ENCODE results near the gene TRIM31.
A peak's percentile ranks its signal among the peaks of the same experiment; 100 is the strongest.

TRIM31 gene

DNA sequence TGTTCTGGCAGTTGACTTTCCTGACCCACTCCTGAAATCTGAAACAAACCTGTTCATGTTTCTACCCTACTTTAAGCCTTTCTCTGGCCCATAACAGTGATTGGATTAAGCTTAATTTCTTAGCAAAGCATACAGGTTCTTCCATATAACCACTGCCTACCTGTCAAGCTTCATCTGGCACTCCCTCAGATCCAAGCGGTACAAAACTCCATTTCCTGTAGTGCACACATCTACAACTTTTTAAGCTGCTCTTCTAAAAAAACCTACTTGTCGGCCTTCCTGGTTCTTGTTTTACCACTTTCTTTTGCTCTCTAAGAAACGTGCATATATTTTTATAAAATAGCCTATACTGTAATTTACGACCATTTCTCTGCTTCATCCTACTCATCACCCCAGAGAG, 46.8 kb downstream of the TRIM31 start:
- Histone ChIP-seq H3K79me2 (ENCODE audit: control insufficient read depth, low read length) (peaks cover 40% of the 10 kb centered on the region), H3K36me3 (ENCODE audit: control insufficient read depth, low read length) (peaks cover 39% of the 10 kb centered on the region), H3K9me2 (replicated peaks; ENCODE audit: control insufficient read depth, low read length) (no peaks in the 10 kb centered on the region), H3K27ac (ENCODE audit: low read depth, low read length) (peak overlapping the region; percentile 79), H3K4me2 (ENCODE audit: low read length) (peak overlapping the region; percentile 68), H4K20me1 (ENCODE audit: control insufficient read depth, insufficient read depth, low read depth, low read length) (no peaks in the 10 kb centered on the region), H3K27me3 (ENCODE audit: control insufficient read depth, low read length) (no peaks in the 10 kb centered on the region), H3K4me3 (ENCODE audit: low read length) (peak overlapping the region; percentile 81), H3K4me1 (ENCODE audit: control insufficient read depth, low read length) (peaks cover 31% of the 10 kb centered on the region), H3K9me3 (ENCODE audit: control insufficient read depth, insufficient read depth, low read length) (no peaks in the 10 kb centered on the region), H3F3A (ENCODE audit: control insufficient read depth, insufficient read depth) (peaks cover 4% of the 10 kb centered on the region; the same call in 1 of the 2 replicates)
- no peak for TF ChIP-seq EZH2phosphoT487 (IDR thresholded peaks at IDR 0.05; ENCODE audit: borderline replicate concordance, low read length)
- TF ChIP-seq, protein P1, sequence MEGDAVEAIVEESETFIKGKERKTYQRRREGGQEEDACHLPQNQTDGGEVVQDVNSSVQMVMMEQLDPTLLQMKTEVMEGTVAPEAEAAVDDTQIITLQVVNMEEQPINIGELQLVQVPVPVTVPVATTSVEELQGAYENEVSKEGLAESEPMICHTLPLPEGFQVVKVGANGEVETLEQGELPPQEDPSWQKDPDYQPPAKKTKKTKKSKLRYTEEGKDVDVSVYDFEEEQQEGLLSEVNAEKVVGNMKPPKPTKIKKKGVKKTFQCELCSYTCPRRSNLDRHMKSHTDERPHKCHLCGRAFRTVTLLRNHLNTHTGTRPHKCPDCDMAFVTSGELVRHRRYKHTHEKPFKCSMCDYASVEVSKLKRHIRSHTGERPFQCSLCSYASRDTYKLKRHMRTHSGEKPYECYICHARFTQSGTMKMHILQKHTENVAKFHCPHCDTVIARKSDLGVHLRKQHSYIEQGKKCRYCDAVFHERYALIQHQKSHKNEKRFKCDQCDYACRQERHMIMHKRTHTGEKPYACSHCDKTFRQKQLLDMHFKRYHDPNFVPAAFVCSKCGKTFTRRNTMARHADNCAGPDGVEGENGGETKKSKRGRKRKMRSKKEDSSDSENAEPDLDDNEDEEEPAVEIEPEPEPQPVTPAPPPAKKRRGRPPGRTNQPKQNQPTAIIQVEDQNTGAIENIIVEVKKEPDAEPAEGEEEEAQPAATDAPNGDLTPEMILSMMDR (IDR thresholded peaks at IDR 0.05; ENCODE audit: low read depth, low read length, poor library complexity, severe bottlenecking), result no peak

DNA sequence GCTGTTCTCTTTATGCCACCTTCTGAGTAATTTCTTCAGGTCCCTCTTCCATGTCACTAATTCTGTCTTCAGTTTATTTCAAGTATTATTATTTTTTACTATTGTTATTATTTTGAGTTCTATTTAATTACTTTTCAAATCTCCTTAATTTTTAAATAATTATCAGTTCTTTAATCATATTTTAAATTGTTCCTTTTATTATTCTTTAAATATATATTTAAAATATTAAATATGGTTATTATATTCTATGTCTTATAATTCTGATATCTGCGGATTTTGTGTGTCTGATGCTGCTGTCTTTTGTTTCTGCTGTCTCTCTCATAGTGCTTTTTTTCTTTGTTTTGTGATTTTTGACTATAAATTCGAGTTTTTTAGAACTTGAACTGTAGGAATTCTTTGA, 49.6 kb downstream of the TRIM31 start:
- no peaks in the 10 kb centered on the region for H3K9me3 ChIP-seq (ENCODE audit: control insufficient read depth, insufficient read depth, low read length)
- H3F3A ChIP-seq (ENCODE audit: control insufficient read depth, insufficient read depth), result peaks cover 4% of the 10 kb centered on the region; the same call in 1 of the 2 replicates
- H3K79me2 ChIP-seq (ENCODE audit: control insufficient read depth, low read length), result peaks cover 56% of the 10 kb centered on the region
- TF ChIP-seq, protein P1 (IDR thresholded peaks at IDR 0.05; ENCODE audit: low read depth, low read length, poor library complexity, severe bottlenecking), result no peak
- no peaks in the 10 kb centered on the region for H4K20me1 ChIP-seq (ENCODE audit: control insufficient read depth, insufficient read depth, low read depth, low read length)
- H3K27ac ChIP-seq (ENCODE audit: low read depth, low read length), result no peak overlapping the region
- H3K9me2 ChIP-seq (replicated peaks; ENCODE audit: control insufficient read depth, low read length), result no peaks in the 10 kb centered on the region
- peaks cover 40% of the 10 kb centered on the region for H3K4me1 ChIP-seq (ENCODE audit: control insufficient read depth, low read length)
- peaks cover 41% of the 10 kb centered on the region for H3K36me3 ChIP-seq (ENCODE audit: control insufficient read depth, low read length)
- no peak overlapping the region for H3K4me3 ChIP-seq (ENCODE audit: low read length)
- peak overlapping the region; percentile 21; the same call in 1 of the 2 replicates for H3K4me2 ChIP-seq (ENCODE audit: low read length)
- no peaks in the 10 kb centered on the region for H3K27me3 ChIP-seq (ENCODE audit: control insufficient read depth, low read length)

DNA sequence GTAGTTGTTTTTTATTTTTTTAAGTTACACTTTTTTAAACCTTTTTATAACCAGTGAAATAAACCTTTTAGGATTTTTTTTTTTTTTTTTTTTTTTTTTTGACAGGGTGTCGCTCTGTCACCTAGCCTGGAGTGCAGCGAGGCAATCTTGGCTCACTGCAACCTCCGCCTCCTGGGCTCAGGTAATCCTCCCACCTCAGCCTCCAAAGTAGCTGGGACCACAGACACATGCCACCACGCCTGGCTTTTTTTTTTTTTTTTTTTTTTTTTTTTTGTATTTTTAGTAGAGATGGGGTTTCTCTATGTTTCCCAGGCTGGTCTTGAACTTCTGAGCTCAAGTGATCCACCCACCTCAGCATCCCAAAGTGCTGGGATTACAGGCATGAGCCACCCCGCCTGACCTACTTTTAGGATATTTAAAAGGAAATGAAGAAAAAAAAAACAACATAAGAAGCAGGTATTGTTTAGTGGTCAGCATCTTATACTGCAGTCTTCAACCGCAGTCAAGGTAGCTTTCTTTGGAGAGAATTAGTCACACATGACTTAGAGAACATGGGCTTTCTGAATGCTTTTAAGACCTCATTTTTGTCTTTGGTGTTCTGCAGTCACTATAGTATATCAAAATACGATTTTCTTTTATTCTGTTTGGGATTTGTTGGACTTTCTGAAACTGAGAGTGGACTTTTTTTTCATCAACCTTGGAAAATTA, 50.3 kb downstream of the TRIM31 start:
- H3K4me2 ChIP-seq (ENCODE audit: low read length), result peak overlapping the region; percentile 81
- H3K9me2 ChIP-seq (replicated peaks; ENCODE audit: control insufficient read depth, low read length), result no peaks in the 10 kb centered on the region
- no peaks in the 10 kb centered on the region for H3K27me3 ChIP-seq (ENCODE audit: control insufficient read depth, low read length)
- H3K4me1 ChIP-seq (ENCODE audit: control insufficient read depth, low read length), result peaks cover 34% of the 10 kb centered on the region
- H3K4me3 ChIP-seq (ENCODE audit: low read length), result peak overlapping the region; percentile 100
- TF ChIP-seq EZH2phosphoT487 (IDR thresholded peaks at IDR 0.05; ENCODE audit: borderline replicate concordance, low read length), result no peak
- TF ChIP-seq, protein P1 (IDR thresholded peaks at IDR 0.05; ENCODE audit: low read depth, low read length, poor library complexity, severe bottlenecking), result no peak
- no peaks in the 10 kb centered on the region for H4K20me1 ChIP-seq (ENCODE audit: control insufficient read depth, insufficient read depth, low read depth, low read length)
- H3K27ac ChIP-seq (ENCODE audit: low read depth, low read length), result no peak overlapping the region
- H3K9me3 ChIP-seq (ENCODE audit: control insufficient read depth, insufficient read depth, low read length), result no peaks in the 10 kb centered on the region
- H3K79me2 ChIP-seq (ENCODE audit: control insufficient read depth, low read length), result peaks cover 49% of the 10 kb centered on the region
- H3K36me3 ChIP-seq (ENCODE audit: control insufficient read depth, low read length), result peaks cover 48% of the 10 kb centered on the region
- H3F3A ChIP-seq (ENCODE audit: control insufficient read depth, insufficient read depth), result peaks cover 4% of the 10 kb centered on the region; the same call in 1 of the 2 replicates

Data from DOHH2 (cell line).